ENCODE data around the gene TLE2. TPM values are rescaled to one million over a fixed set of nuclear protein-coding genes. Genes with fewer than 3 reads are reported as not detected.

The TLE2 gene
- total RNA-seq, 1 donor from 2014 or later = 0.08 TPM

- DNase-seq (ENCODE audit: low read depth) = peak; percentile 84
Observed at GRCh38 chr19:2962018-2962670, 66.9 kb downstream of the TLE2 start.

GRCh38 chr19:2960120-2960519, 69.0 kb downstream of the TLE2 start:
- no peak for DNase-seq (ENCODE audit: low read depth)

- no peak for DNase-seq (ENCODE audit: low read depth)
Observed at GRCh38 chr19:2957160-2957559, 71.9 kb downstream of the TLE2 start.

GRCh38 chr19:2952953-2953481, 76.1 kb downstream of the TLE2 start:
- DNase-seq (ENCODE audit: low read depth) = no peak

- DNase-seq (ENCODE audit: low read depth) = peak; percentile 99
Observed at GRCh38 chr19:2950286-2951124, 78.6 kb downstream of the TLE2 start.

- no peak for DNase-seq (ENCODE audit: low read depth)
Observed at GRCh38 chr19:2949939-2950285, 79.2 kb downstream of the TLE2 start.

Other genes with a start within 250 kb of the TLE2 start
- gene SGTA, start 246.0 kb downstream of the TLE2 start, total RNA-seq = 82.5 and 99.4 TPM in 2 replicates
- 102 and 142 TPM in 2 replicates for gene THOP1, start 243.8 kb downstream of the TLE2 start, total RNA-seq
- 6.5 and 6.8 TPM in 2 replicates for gene ZNF554, start 209.4 kb downstream of the TLE2 start, total RNA-seq
- 25.2 and 29.1 TPM in 2 replicates for gene ZNF555, start 187.8 kb downstream of the TLE2 start, total RNA-seq
- gene ZNF556, start 161.9 kb downstream of the TLE2 start, total RNA-seq = 44.2 and 78.5 TPM in 2 replicates
- gene ZNF57, start 128.4 kb downstream of the TLE2 start, total RNA-seq = 4.0 TPM in 2 replicates
- gene ZNF77, start 84.3 kb downstream of the TLE2 start, total RNA-seq = 4.0 and 4.5 TPM in 2 replicates
- gene TLE6, start 51.7 kb downstream of the TLE2 start, total RNA-seq = not detected in 2 replicates
- 295 and 328 TPM in 2 replicates for gene TLE5, start 33.2 kb upstream of the TLE2 start, total RNA-seq
- gene GNA11, start 65.1 kb upstream of the TLE2 start, total RNA-seq = 52.1 and 54.6 TPM in 2 replicates
- 0.05 and 0.47 TPM in 2 replicates for gene GNA15, start 106.8 kb upstream of the TLE2 start, total RNA-seq
- gene S1PR4, start 149.5 kb upstream of the TLE2 start, total RNA-seq = 0.29 TPM in 1 of 2 replicates, not detected in the other
- gene NCLN, start 156.7 kb upstream of the TLE2 start, total RNA-seq = 58.1 and 61.5 TPM in 2 replicates
- gene CELF5, start 195.4 kb upstream of the TLE2 start, total RNA-seq = not detected in 2 replicates

Data from myocyte (in vitro differentiated cells).